Measurements from ENCODE around the gene SLC35C1. TPM values are rescaled to one million over a fixed set of nuclear protein-coding genes. Genes with fewer than 3 reads are reported as not detected.

SLC35C1 gene
- total and polyA plus RNA-seq, 9 of the 15 experiments (the other 6 are each of a cell fraction or from before 2014, with no cell fraction given), result 0.65 to 13.1 (median 2.4) TPM

DNA sequence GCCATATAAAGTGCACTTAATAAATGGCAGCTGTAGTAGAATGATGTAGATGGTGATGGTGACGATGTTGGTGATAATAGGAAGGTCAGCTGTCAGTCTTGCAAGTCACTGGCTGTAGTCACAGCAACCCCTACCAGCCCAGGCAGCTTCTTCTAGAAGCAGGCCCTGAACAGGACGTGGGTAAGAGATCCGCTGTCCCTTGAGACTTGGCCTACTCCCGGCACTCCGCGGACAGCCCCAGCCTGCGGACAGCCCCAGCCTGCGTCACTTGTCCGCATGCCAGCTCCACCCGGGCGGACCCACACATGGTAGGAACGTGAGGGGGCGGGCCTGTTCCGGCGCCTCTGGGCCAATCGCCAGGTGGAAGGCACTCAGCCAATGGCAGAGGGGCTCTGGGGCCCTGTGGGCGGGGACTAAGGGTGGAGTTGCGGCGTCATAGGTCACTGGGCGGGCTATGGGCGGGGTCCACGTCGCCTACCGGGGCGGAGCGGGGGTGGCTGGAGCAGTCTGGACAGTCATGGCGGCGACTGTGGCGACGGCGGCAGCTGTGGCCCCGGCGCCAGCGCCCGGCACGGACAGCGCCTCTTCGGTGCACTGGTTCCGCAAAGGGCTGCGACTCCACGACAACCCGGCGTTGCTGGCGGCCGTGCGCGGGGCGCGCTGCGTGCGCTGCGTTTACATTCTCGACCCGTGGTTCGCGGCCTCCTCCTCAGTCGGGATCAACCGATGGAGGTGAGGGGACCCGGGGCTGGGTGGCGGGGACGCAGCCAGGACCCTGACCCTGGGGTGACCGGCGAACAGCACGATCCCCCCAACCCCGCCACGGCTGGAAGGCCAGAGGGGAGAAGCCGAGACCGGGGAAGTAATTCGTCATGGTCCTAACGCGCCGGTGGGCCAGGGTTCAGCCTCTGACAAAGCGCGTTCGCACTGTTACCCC lies 42.3 kb downstream of the SLC35C1 start, which contains the start of gene CRY2 (continued):
- TF ChIP-seq, protein P1, sequence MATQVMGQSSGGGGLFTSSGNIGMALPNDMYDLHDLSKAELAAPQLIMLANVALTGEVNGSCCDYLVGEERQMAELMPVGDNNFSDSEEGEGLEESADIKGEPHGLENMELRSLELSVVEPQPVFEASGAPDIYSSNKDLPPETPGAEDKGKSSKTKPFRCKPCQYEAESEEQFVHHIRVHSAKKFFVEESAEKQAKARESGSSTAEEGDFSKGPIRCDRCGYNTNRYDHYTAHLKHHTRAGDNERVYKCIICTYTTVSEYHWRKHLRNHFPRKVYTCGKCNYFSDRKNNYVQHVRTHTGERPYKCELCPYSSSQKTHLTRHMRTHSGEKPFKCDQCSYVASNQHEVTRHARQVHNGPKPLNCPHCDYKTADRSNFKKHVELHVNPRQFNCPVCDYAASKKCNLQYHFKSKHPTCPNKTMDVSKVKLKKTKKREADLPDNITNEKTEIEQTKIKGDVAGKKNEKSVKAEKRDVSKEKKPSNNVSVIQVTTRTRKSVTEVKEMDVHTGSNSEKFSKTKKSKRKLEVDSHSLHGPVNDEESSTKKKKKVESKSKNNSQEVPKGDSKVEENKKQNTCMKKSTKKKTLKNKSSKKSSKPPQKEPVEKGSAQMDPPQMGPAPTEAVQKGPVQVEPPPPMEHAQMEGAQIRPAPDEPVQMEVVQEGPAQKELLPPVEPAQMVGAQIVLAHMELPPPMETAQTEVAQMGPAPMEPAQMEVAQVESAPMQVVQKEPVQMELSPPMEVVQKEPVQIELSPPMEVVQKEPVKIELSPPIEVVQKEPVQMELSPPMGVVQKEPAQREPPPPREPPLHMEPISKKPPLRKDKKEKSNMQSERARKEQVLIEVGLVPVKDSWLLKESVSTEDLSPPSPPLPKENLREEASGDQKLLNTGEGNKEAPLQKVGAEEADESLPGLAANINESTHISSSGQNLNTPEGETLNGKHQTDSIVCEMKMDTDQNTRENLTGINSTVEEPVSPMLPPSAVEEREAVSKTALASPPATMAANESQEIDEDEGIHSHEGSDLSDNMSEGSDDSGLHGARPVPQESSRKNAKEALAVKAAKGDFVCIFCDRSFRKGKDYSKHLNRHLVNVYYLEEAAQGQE (IDR thresholded peaks at IDR 0.05; ENCODE audit: borderline replicate concordance), result peak; percentile 53
- TF ChIP-seq, protein P1 (CRISPR knock-in tag; IDR thresholded peaks at IDR 0.05; ENCODE audit: low read depth), result 0 out of 2 replicates have a peak, but pooled peaks have one; percentile 52
- TF ChIP-seq, protein P2, sequence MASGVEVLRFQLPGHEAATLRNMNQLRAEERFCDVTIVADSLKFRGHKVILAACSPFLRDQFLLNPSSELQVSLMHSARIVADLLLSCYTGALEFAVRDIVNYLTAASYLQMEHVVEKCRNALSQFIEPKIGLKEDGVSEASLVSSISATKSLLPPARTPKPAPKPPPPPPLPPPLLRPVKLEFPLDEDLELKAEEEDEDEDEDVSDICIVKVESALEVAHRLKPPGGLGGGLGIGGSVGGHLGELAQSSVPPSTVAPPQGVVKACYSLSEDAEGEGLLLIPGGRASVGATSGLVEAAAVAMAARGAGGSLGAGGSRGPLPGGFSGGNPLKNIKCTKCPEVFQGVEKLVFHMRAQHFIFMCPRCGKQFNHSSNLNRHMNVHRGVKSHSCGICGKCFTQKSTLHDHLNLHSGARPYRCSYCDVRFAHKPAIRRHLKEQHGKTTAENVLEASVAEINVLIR (CRISPR knock-in tag; IDR thresholded peaks at IDR 0.05), result peak; percentile 56
- TF ChIP-seq CREM (IDR thresholded peaks at IDR 0.05; ENCODE audit: low read depth) (peak; percentile 91), NR3C1 (CRISPR knock-in tag; IDR thresholded peaks at IDR 0.05) (peak; percentile 22), ZNF12 (CRISPR knock-in tag; IDR thresholded peaks at IDR 0.05) (peak; percentile 87), NFIC (IDR thresholded peaks at IDR 0.05) (peak; percentile 92), ZSCAN29 (IDR thresholded peaks at IDR 0.05) (no peak), TGIF2 (CRISPR knock-in tag; IDR thresholded peaks at IDR 0.05) (peak; percentile 57; the same call in 1 of the 2 replicates), BRF1 (IDR thresholded peaks at IDR 0.05; ENCODE audit: borderline replicate concordance, extremely low read depth, insufficient read length) (no peak), ZNF175 (CRISPR knock-in tag; IDR thresholded peaks at IDR 0.05; ENCODE audit: low read depth) (no peak), HMGN3 (IDR thresholded peaks at IDR 0.05; ENCODE audit: borderline replicate concordance, extremely low read depth, insufficient read length, low read depth, low read length) (peak; percentile 84), ZNF121 (CRISPR knock-in tag; conservative IDR thresholded peaks at IDR 0.05) (no peak), MYNN (IDR thresholded peaks at IDR 0.05) (0 out of 2 replicates have a peak, but pooled peaks have one; percentile 44), MYNN (CRISPR knock-in tag; IDR thresholded peaks at IDR 0.05) (no peak), RBM17 (IDR thresholded peaks at IDR 0.05; ENCODE audit: borderline replicate concordance, low read depth, low read length) (no peak), KLF16 (IDR thresholded peaks at IDR 0.05) (no peak)
- TF ChIP-seq, protein P3, sequence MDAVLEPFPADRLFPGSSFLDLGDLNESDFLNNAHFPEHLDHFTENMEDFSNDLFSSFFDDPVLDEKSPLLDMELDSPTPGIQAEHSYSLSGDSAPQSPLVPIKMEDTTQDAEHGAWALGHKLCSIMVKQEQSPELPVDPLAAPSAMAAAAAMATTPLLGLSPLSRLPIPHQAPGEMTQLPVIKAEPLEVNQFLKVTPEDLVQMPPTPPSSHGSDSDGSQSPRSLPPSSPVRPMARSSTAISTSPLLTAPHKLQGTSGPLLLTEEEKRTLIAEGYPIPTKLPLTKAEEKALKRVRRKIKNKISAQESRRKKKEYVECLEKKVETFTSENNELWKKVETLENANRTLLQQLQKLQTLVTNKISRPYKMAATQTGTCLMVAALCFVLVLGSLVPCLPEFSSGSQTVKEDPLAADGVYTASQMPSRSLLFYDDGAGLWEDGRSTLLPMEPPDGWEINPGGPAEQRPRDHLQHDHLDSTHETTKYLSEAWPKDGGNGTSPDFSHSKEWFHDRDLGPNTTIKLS (IDR thresholded peaks at IDR 0.05; ENCODE audit: borderline replicate concordance, low read depth), result peak; percentile 21; the same call in 1 of the 2 replicates

Data from K562 (cell line).